H1 (cell line): Measurements from ENCODE around the gene MMP13. TPM values are rescaled to one million over a fixed set of nuclear protein-coding genes. Genes with fewer than 3 reads are reported as not detected.

Experiments used
- CTCF ChIA-PET: fragments of 300-600 bp; sonication (Branson Sonifier 250); formaldehyde crosslinking; loops from one replicate; lab custom pipeline; 2021; ENCODE audit not compliant: partially characterized antibody; lab: Charles Lee
- POLR2A ChIA-PET: fragments of 300-600 bp; sonication (Branson Sonifier 250); formaldehyde crosslinking; loops from one replicate; lab custom pipeline; 2021; ENCODE audit warnings: inconsistent platforms; ENCODE audit not compliant: partially characterized antibody; lab: Charles Lee
- DNase-seq, 2 experiments: peaks; one replicate each; pipeline versions ENCODE4 v3.0.0 to v3.0.0-alpha.2; 2010 to 2022; ENCODE audit warnings: low spot score in 2 of 2, low read depth in 1 of 2, mixed read lengths in 1 of 2
- FAIRE-seq: peaks from 2 replicates; lab custom pipeline; 2011; peaks lifted over from hg19 to GRCh38; lab: Jason Lieb, UNC
- H2AFZ ChIP-seq: 2 replicates; pipeline ENCODE4 v1.8.1; 2012; ENCODE audit warnings: low read length, inconsistent platforms
- H2AK5ac ChIP-seq: 2 replicates; pipeline ENCODE4 v1.6.1; 2013; ENCODE audit warnings: low read depth, low read length
- H2BK120ac ChIP-seq: replicated peaks from 2 replicates; pipeline ENCODE3; 2013; ENCODE audit warnings: low read depth, low read length, inconsistent platforms
- H2BK12ac ChIP-seq: 2 replicates; pipeline ENCODE4 v1.6.1; 2013; ENCODE audit warnings: low read depth, low read length
- H2BK15ac ChIP-seq: 2 replicates; pipeline ENCODE4 v1.6.1; 2013; ENCODE audit warnings: low read length
- H2BK20ac ChIP-seq: 2 replicates; pipeline ENCODE4 v1.6.1; 2013; ENCODE audit warnings: low read length
- H2BK5ac ChIP-seq: 2 replicates; pipeline ENCODE4 v1.6.1; 2013; ENCODE audit warnings: low read depth, low read length
- H3K14ac ChIP-seq: 2 replicates; pipeline ENCODE4 v1.6.1; 2013; ENCODE audit warnings: inconsistent platforms; ENCODE audit not compliant: insufficient read length
- H3K18ac ChIP-seq: 2 replicates; pipeline ENCODE4 v1.6.1; 2013; ENCODE audit warnings: low read length; ENCODE audit errors: extremely low read depth
- H3K23ac ChIP-seq: 2 replicates; pipeline ENCODE4 v1.6.1; 2013; ENCODE audit warnings: inconsistent platforms; ENCODE audit not compliant: insufficient read length
- H3K23me2 ChIP-seq: 2 replicates; pipeline ENCODE4 v1.6.1; 2013; ENCODE audit warnings: low read depth, low read length
- H3K27ac ChIP-seq: 2 replicates; pipeline ENCODE4 v1.6.1; 2011; ENCODE audit warnings: low read depth, low read length, inconsistent platforms
- H3K27me3 ChIP-seq, 4 experiments: replicated peaks in 1 of 4; 1 replicate in 1 of 4; 2 replicates in 3 of 4; pipeline versions ENCODE4 v1.6.1 to v1.8.1; 2011 to 2013; ENCODE audit warnings: low read length in 3 of 4, mild to moderate bottlenecking in 3 of 4, inconsistent platforms in 2 of 4, mixed read lengths in 2 of 4, moderate library complexity in 1 of 4; ENCODE audit not compliant: control insufficient read depth in 3 of 4, insufficient read depth in 3 of 4; ENCODE audit errors: extremely low read depth in 1 of 4
- H3K36me3 ChIP-seq, 4 experiments: 2 replicates each; pipeline versions ENCODE4 v1.6.1 to v1.8.1; 2011 to 2013; ENCODE audit warnings: mild to moderate bottlenecking in 4 of 4, low read length in 3 of 4, moderate library complexity in 2 of 4, control low read depth in 1 of 4, inconsistent platforms in 1 of 4; ENCODE audit not compliant: insufficient read depth in 4 of 4, control insufficient read depth in 2 of 4
- H3K4ac ChIP-seq: replicated peaks from 2 replicates; pipeline ENCODE3; 2013; ENCODE audit warnings: low read length, low read depth, mixed read lengths, inconsistent platforms; ENCODE audit not compliant: insufficient read length
- H3K4me1 ChIP-seq, 4 experiments: replicated peaks in 1 of 4; 1 replicate in 1 of 4; 2 replicates in 3 of 4; pipeline versions ENCODE4 v1.6.1 to v1.8.1; 2011 to 2013; ENCODE audit warnings: low read length in 3 of 4, inconsistent platforms in 2 of 4, mixed read lengths in 1 of 4; ENCODE audit not compliant: insufficient read depth in 4 of 4, control insufficient read depth in 3 of 4
- H3K4me2 ChIP-seq, 2 experiments: 2 replicates each; pipeline versions ENCODE4 v1.6.1 to v1.8.1; 2011 to 2013; ENCODE audit warnings: low read depth in 2 of 2, low read length in 2 of 2, control low read depth in 1 of 2, inconsistent platforms in 1 of 2, mild to moderate bottlenecking in 1 of 2; ENCODE audit not compliant: insufficient read depth in 1 of 2
- H3K4me3 ChIP-seq, 4 experiments: fragments of 200-600, 300-600 bp in 1 of 4; sonication (generic), shearing (Covaris generic), sonication (Bioruptor Twin) in 1 of 4; 2 replicates each; pipeline versions ENCODE4 v1.5.1 to v1.8.1; 2011 to 2016; ENCODE audit warnings: low read length in 4 of 4, low read depth in 3 of 4, control low read depth in 2 of 4, inconsistent platforms in 2 of 4, mild to moderate bottlenecking in 2 of 4, mixed read lengths in 1 of 4, moderate library complexity in 1 of 4; ENCODE audit not compliant: insufficient read depth in 2 of 4; ENCODE audit errors: extremely low read depth in 1 of 4
- H3K56ac ChIP-seq: replicated peaks from 2 replicates; pipeline ENCODE3; 2013; ENCODE audit warnings: low read depth, mild to moderate bottlenecking, mixed read lengths, low read length, inconsistent platforms; ENCODE audit not compliant: insufficient read length
- H3K79me1 ChIP-seq: 2 replicates; pipeline ENCODE4 v1.6.1; 2013; ENCODE audit warnings: low read depth, low read length, control low read depth
- H3K79me2 ChIP-seq, 2 experiments: 2 replicates each; pipeline versions ENCODE4 v1.6.1 to v1.8.1; 2012 to 2013; ENCODE audit warnings: low read length in 2 of 2, mild to moderate bottlenecking in 2 of 2, inconsistent platforms in 1 of 2; ENCODE audit not compliant: insufficient read depth in 2 of 2, control insufficient read depth in 1 of 2
- H3K9ac ChIP-seq, 4 experiments: replicated peaks in 1 of 4; 1 replicate in 1 of 4; 2 replicates in 3 of 4; pipeline versions ENCODE4 v1.6.1 to v1.8.1; 2011 to 2013; ENCODE audit warnings: low read depth in 3 of 4, low read length in 3 of 4, control low read depth in 2 of 4, mild to moderate bottlenecking in 2 of 4, moderate library complexity in 2 of 4, inconsistent platforms in 1 of 4; ENCODE audit errors: extremely low read depth in 1 of 4
- H3K9me3 ChIP-seq, 2 experiments: 2 replicates each; pipeline versions ENCODE4 v1.6.1 to v1.8.1; 2012 to 2013; ENCODE audit warnings: mild to moderate bottlenecking in 2 of 2, moderate library complexity in 2 of 2, control low read depth in 1 of 2, inconsistent platforms in 1 of 2, low read depth in 1 of 2, low read length in 1 of 2, mixed read lengths in 1 of 2; ENCODE audit not compliant: insufficient read depth in 2 of 2
- H4K20me1 ChIP-seq, 2 experiments: replicated peaks in 1 of 2; 2 replicates each; pipeline versions ENCODE3 to v1.8.1; 2011 to 2013; ENCODE audit warnings: inconsistent platforms in 2 of 2, low read length in 2 of 2, mild to moderate bottlenecking in 1 of 2; ENCODE audit not compliant: insufficient read depth in 2 of 2, control insufficient read depth in 1 of 2
- H4K5ac ChIP-seq: 2 replicates; pipeline ENCODE4 v1.6.1; 2013; ENCODE audit warnings: low read length, low read depth, mixed read lengths, inconsistent platforms; ENCODE audit not compliant: insufficient read length
- H4K8ac ChIP-seq: 2 replicates; pipeline ENCODE4 v1.8.0; 2013; ENCODE audit warnings: mild to moderate bottlenecking, moderate library complexity, low read length, inconsistent platforms; ENCODE audit not compliant: insufficient read depth; ENCODE audit errors: extremely low read depth
- H4K91ac ChIP-seq: replicated peaks from 2 replicates; pipeline ENCODE3; 2013; ENCODE audit warnings: low read length, mixed read lengths, inconsistent platforms; ENCODE audit not compliant: insufficient read length
- ATF3 ChIP-seq: IDR thresholded peaks from 2 replicates; pipeline ENCODE4 v1.6.1; 2011; ENCODE audit warnings: low read depth, mild to moderate bottlenecking, low read length; ENCODE audit not compliant: insufficient read depth
- CEBPB ChIP-seq: IDR thresholded peaks from 2 replicates; pipeline ENCODE4 v1.6.1; 2012; ENCODE audit warnings: low read depth, low read length
- CREB1 ChIP-seq: IDR thresholded peaks from 2 replicates; pipeline ENCODE4 v1.6.1; 2012; ENCODE audit warnings: inconsistent platforms
- CTBP2 ChIP-seq: IDR thresholded peaks from 2 replicates; pipeline ENCODE4 v1.7.0; 2011; ENCODE audit warnings: borderline replicate concordance, mild to moderate bottlenecking, moderate library complexity, mixed read lengths, low read length; ENCODE audit not compliant: insufficient read depth, insufficient read length
- HDAC6 ChIP-seq: IDR thresholded peaks from one replicate; pipeline ENCODE4 v1.7.1; 2012; ENCODE audit warnings: low read depth, mild to moderate bottlenecking, inconsistent platforms, low read length, moderate library complexity
- JUN ChIP-seq: IDR thresholded peaks from 2 replicates; pipeline ENCODE4 v1.6.1; 2011; ENCODE audit warnings: low read depth, mild to moderate bottlenecking, improper control_type of control experiment, low read length
- NANOG ChIP-seq: IDR thresholded peaks from 2 replicates; pipeline ENCODE4 v1.6.1; 2011; ENCODE audit warnings: low read length, low read depth, mild to moderate bottlenecking, inconsistent platforms; ENCODE audit not compliant: insufficient read depth, poor library complexity, severe bottlenecking
- POU5F1 ChIP-seq: IDR thresholded peaks from 2 replicates; pipeline ENCODE4 v1.6.1; 2011; ENCODE audit warnings: low read depth, mild to moderate bottlenecking, low read length, moderate library complexity
- RBBP5 ChIP-seq: IDR thresholded peaks from 2 replicates; pipeline ENCODE4 v1.7.1; 2012; ENCODE audit warnings: low read depth, mild to moderate bottlenecking, inconsistent platforms, low read length, moderate library complexity, borderline replicate concordance
- SIRT6 ChIP-seq: IDR thresholded peaks from one replicate; pipeline ENCODE4 v1.7.1; 2012; ENCODE audit warnings: low read length, inconsistent platforms
- SUZ12 ChIP-seq: fragments of 200-600 bp; sonication (generic); IDR thresholded peaks from 2 replicates; pipeline ENCODE4 v1.6.1; 2012; ENCODE audit warnings: mild to moderate bottlenecking, inconsistent platforms, low read length, moderate library complexity, mixed read lengths
- TBP ChIP-seq: IDR thresholded peaks from 2 replicates; pipeline ENCODE4 v1.6.1; 2011; ENCODE audit warnings: low read depth, low read length, improper control_type of control experiment
- WGBS, 2 experiments: shearing (Covaris generic) in 1 of 2; methylation state at CpG; one replicate each; pipeline versions ENCODE4 v1.1.6 to v1.1.7; 2013 to 2015; ENCODE audit warnings: low lambda C conversion rate in 2 of 2, mixed read lengths in 2 of 2, inconsistent platforms in 1 of 2, low coverage in 1 of 2, missing lambda C conversion rate in 1 of 2; ENCODE audit not compliant: insufficient replicate concordance in 2 of 2, insufficient coverage in 1 of 2, insufficient read length in 1 of 2; ENCODE audit errors: extremely low coverage in 1 of 2, missing lambda C conversion rate in 1 of 2; 5-methylcytosine and 5-hydroxymethylcytosine counted together
- polyA plus RNA-seq, 7 experiments: library from polyadenylated mRNA; depleted of rRNA in 3 of 7; stranded (reverse) in 5 of 7; unstranded in 2 of 7; fragments of >200 nt in 5 of 7; fragments of 200-250 nt in 2 of 7; gene quantifications; 1 replicate in 5 of 7; 2 replicates in 1 of 7; 4 replicates in 1 of 7; pipeline versions ENCODE4 v1.2.1 to v1.2.3, GENCODE V29; 2011 to 2013; ENCODE audit warnings: missing spikeins in 2 of 7, mixed read lengths in 2 of 7
- total RNA-seq: library from RNA; stranded (reverse); fragmentation: NEBNext Ultra II Directional; extraction: Animal tissue kit (Norgen Biotek cat#: 25700); gene quantifications from 2 replicates; pipeline ENCODE4 v1.2.1, GENCODE V29; 2021
- TF ChIP-seq, protein P1 (sequence below): IDR thresholded peaks from 2 replicates; pipeline ENCODE4 v1.6.1; 2012; ENCODE audit warnings: inconsistent platforms

MMP13 gene
- total and polyA plus RNA-seq, 2 of the 8 experiments (the other 6 are each of a cell fraction or from before 2014, with no cell fraction given), result not detected

GRCh38 chr11:102986815-102987214, 31.3 kb upstream of the MMP13 start:
- Histone ChIP-seq H3K4me2 (no peak overlapping the region), H3K18ac (no peak overlapping the region), H2BK20ac (no peak overlapping the region), H4K20me1 (no peaks in the 10 kb centered on the region), H3K79me2 (no peaks in the 10 kb centered on the region), H4K8ac (no peak overlapping the region), H3K4ac (no peak overlapping the region), H3K27ac (no peak overlapping the region), H3K23ac (no peak overlapping the region), H2BK5ac (no peak overlapping the region), H2BK12ac (no peak overlapping the region), H3K4me3 (no peak overlapping the region), H2AK5ac (no peak overlapping the region), H3K9ac (no peak overlapping the region), H3K4me1 (no peaks in the 10 kb centered on the region), H2BK120ac (no peak overlapping the region), H4K91ac (no peak overlapping the region), H2BK15ac (no peak overlapping the region), H4K5ac (no peak overlapping the region), H3K27me3 (no peaks in the 10 kb centered on the region), H3K36me3 (no peaks in the 10 kb centered on the region), H2AFZ (no peak overlapping the region), H3K14ac (no peak overlapping the region), H3K23me2 (no peaks in the 10 kb centered on the region), H3K56ac (no peak overlapping the region), H3K9me3 (no peaks in the 10 kb centered on the region), H3K79me1 (no peaks in the 10 kb centered on the region)
- DNase-seq (no peak), FAIRE-seq (no peak)
- WGBS, 2 experiments, result 98% methylated on average over 2 of the region's 2 CpGs; no CpG with 5 or more reads in 1 of the 2 experiments
- ChIA-PET POLR2A (no interaction called here), CTCF (no interaction called here)
- TF ChIP-seq ATF3 (no peak), JUN (no peak), CTBP2 (no peak), POU5F1 (no peak), RBBP5 (no peak), CEBPB (no peak), SIRT6 (no peak), NANOG (no peak), TBP (no peak), CREB1 (no peak), SUZ12 (no peak), HDAC6 (no peak)
- TF ChIP-seq, protein P1, sequence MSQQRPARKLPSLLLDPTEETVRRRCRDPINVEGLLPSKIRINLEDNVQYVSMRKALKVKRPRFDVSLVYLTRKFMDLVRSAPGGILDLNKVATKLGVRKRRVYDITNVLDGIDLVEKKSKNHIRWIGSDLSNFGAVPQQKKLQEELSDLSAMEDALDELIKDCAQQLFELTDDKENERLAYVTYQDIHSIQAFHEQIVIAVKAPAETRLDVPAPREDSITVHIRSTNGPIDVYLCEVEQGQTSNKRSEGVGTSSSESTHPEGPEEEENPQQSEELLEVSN, result no peak
